Stimulated activated CD8-positive, alpha-beta memory T cell treated with anti-CD3 and anti-CD28 coated beads, Interleukin-4, amount 100 ng/mL, for 48 hours (primary cell): ENCODE results near the gene BBLN.
A peak's percentile ranks its signal among the peaks of the same experiment; 100 is the strongest.
"Not testable (repeated sequence)": the region's sequence is repeated elsewhere in the genome, so short reads cannot be mapped to it uniquely, and the experiment has no call there.

ENCODE experiments used
- DNase-seq: peaks from one replicate; pipeline ENCODE4 v3.0.0-alpha.2; 2020

Gene BBLN, protein sequence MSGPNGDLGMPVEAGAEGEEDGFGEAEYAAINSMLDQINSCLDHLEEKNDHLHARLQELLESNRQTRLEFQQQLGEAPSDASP

DNA sequence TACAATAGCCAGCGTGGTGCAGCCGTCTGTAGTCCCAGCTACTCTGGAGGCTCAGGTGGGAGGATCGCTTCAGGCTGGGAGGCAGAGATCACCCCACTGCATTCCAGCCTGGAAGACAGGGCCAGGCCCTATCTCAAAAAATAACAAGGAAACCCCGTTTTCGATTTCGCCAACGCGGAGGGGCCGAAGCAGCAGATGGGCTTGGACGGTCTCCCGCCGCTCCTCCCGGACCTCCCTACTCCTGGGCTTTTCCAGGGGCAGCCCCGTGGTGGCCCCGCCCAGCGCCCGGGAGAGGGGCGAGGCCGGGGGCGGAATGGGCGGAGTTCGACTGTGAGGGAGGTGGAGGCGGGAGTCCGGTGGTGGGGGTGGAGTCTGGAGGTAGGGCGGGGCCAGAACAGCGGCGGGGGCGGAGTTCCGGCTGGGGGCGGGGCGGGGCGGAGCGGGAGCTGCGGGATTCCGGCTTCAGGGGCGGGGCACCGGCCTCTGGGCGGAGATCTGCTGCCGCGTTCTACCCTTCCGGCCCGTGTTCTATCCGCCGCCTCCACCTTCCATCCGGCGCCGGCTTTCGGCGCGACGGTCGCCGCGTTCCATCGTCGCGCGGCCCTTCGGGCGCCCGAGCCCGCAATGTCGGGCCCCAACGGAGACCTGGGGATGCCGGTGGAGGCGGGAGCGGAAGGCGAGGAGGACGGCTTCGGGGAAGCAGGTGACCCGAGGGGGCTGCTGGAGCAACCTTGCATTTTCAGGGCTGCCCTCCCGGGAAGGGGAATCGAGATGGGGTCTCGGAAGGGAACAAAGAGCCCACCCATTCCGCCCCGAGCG lies at the start of gene BBLN:
Gene BBLN, plus strand, starts transcription at position 482 of the 819 bp plus-strand sequence. Its CDS starts 143 bp downstream, at position 625.
- peak; percentile 97 for DNase-seq

DNA sequence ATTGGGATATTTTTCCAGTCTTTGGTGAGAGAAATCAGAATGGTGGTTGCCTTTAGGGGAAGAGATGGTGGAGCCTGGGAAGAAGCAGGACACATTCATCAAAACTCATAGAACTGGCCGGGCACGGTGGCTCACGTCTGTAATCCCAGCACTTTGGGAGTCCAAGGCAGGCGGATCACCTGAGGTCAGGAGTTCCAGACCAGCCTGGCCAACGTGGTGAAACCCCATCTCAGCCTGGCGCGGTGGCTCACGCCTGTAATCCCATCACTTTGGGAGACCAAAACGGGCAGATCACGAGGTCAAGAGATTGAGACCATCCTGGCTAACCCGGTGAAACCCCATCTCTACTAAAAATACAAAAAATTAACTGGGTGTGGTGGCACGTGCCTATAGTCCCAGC lies 48.3 kb upstream of the BBLN start:
- DNase-seq, result not testable (repeated sequence)

DNA sequence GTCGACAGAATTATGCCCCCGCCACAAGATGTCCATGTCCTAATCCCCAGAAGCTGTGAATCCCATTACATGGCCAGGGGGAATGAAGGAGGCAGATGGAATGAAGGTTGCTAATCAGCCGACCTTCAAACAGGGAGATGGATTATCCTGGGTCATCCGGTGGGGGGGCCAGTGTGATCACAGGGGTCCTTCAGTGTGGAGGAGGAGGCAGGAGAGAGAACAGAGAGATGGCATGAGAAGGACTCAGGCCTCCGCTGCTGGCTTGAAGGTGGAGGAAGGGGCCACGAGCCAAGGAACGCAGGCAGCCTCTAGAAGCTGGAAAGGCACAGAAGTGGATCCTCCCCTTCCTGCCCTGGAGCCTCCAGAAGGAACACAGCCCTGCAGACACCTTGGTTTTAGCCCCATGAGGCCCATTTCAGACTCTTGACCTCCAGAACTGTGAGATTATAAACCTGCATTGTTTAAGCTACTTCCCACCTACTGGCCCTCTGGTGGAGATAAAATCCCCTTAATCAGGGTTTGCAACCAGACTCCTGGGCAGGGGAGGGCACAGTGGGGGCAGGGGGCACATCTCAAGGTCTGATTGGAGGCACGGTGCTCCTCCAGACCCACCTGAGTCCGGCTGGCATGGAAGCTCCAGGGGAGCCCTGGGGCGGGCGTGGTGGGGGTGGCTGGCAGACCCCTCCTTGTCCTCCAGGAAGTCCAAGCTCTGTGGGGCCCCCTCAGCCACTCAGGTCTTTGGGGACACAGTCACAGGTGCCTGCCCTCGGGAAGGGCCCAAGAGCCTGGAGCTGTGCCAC lies 46.3 kb upstream of the BBLN start:
- DNase-seq, result no peak

DNA sequence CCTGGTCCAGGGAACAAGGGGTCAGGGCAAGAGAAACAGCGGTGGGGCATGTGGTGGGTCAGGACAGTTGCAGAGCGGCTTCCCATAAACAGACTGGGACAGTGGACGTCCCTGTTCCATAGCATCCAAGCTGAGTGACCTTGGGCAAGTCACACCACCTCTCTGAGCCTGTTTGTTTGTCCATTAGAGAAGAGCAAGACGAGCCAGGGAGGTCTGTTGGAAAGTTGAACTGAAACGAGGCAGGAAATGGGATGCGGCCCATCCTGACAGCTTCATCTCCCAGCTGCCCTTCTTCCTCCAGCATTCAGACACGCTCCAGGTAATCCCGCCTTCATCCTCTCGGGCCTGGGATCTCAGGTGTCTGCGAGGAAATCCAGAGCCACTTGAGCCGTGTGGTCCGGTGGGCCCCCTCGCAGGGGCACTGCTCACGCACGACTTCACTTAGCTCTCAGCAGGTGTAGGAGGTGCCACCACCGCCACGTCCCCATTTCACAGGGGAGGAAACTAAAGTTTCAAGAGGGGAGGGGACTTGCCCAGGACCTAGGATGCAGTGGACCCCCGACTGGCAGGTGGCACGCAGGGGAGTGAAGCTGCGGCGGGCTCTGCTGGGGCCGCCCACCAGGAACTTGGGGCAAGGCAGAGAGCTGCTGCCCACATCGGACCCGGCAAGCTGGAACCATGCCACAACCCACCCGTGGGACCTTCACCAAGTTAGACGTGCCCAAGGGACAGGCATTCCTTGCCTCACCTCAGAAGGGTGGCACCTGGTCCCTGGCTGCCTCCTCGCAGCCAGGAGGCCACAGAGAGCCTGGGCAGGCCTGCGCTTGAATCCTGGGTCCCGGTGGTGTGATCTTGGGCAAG lies 45.5 kb upstream of the BBLN start:
- DNase-seq, result no peak

DNA sequence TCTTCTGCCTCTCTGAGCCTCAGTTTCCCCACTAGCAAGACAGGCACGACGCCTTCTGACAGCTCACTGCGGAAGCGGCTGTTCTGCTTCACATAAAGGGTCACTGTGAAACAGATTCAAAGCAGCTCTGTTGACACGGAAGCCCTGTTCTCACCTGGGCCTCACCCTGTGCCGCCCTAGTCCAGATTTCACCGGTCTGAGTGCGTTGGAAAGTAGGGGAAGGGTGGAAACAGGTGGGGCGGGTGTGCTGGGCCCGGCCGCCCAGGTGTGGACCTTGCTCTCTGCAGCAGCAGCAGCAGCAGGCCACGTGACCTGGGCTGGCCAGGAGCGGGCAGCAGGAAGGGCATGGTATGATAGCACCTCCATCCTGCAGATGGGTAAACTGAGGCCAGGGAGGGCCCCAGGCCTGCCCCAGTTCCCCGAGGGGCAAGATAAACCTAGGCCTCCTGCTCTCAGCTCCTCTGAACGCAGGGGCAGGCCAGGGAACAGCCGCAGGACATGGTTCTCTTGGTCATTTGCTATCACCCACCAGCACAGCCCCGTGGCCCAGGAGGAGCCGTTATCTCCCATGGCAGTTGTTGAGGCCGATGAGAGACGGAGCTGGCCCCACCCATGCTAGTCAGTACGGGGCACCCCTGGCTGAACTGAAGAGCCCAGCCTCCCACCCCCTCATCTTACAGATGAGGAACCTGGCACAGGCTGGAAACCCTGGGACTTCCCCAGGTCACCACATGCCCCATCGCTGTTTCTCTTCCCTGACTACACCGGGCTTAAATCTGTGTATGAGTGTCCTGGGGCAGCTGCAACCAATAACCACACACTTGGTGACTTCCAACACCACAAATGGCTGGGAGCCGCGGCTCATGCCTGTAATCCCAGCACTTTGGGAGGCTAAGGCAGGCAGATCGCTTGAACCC lies 44.6 kb upstream of the BBLN start:
- DNase-seq, result no peak

DNA sequence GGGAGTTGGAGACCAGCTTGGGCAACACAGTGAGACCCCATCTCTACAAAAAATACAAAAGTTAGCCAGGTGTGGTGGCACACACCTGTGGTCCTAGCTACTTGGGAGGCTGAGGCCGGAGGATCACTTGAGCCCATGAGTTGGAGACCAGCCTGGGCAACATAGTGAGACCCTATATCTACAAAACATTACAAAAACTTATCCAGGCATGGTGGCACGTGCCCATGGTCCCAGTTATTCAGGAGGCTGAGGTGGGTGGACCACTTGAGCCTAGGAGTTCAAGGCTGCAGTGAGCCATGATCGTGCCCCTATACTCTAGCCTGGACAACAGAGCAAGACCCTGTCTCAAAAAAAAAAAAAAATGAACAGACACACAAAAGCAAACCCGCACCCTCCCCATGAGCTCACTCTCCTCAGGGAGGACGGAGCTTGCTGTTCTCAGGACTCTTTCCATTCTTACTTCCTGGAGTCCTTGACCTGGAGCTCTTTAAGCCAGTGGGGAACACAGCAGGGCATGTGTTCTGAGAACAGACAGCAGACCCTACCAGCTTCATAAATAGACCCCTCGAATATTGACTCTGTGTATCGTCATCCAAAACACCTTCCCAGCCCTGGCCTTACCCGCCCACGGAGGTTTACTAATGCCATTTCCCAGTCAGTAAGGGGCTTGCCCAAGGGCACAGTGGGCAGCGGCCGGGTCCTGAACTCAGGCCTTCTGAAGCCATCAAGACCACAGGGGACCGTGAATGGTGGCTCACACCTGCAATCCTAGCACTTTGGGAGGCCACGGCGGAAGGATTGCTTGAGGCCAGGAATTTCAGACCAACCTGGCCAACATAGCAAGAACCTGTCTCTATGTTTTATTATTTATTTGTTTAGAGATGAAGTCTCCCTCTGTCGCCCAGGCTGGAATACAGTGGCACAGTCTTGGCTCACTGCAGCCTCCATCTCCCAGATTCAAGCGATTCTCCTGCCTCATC lies 43.7 kb upstream of the BBLN start:
- DNase-seq, result no peak

DNA sequence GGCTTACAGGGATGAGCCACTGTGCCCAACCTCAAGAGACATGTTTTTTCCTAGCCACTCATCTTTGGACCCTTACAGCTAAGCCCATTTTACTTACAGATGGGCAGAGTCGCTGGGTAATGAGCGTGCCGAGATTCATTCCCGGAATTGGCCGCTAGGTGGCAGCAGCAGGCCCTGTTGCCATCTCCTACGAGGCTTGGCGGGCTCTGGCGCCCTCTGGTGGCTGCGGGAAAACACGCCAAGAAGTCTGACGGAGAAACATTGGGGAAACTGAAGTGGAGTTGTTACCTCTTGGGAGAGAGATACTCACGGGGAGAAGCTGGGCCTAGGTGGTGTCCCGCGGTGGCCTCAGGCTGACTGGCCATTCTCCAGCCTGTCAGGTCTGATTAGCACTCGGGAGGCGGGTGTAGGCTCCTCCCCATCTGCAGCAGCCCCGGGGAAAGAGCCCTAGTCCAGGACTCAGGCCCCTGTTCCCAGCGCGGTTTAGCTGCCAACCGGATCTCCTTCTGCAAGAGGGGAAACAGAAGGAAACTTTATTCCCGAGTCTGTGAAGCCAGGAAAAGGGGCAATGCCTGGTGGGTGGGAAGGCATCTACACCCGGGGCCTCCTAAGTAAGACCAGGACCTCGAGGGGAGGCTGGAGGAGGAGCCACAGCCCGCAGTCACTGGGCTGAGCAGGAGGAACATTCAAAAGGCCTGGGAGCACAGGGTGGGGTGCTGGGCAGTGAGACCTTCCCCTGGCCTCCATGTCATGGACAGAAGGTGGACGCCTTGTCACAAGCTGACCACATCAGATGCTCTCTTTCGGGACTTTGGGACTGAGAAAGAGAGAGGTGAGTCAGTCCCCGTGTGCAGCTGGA lies 42.2 kb upstream of the BBLN start:
- DNase-seq, result peak; percentile 100

DNA sequence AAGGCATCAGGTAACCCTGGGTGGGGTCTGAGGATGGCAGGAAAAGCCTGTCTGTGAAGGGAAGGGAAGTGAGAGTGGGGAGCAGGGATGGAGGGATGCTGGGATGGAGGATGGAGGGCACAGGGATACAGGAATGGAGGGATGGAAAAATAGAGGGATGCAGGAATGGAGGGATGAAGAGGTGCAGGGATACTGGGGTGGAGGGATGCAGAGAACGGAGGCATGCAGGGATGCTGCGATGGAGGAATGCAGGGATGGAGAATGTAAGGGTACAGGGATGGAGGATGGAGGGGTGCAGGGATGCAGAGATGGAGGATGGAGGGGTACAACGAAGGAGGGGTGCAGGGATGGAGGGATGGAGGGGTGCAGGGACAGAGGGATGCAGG lies 41.6 kb upstream of the BBLN start:
- no peak for DNase-seq

DNA sequence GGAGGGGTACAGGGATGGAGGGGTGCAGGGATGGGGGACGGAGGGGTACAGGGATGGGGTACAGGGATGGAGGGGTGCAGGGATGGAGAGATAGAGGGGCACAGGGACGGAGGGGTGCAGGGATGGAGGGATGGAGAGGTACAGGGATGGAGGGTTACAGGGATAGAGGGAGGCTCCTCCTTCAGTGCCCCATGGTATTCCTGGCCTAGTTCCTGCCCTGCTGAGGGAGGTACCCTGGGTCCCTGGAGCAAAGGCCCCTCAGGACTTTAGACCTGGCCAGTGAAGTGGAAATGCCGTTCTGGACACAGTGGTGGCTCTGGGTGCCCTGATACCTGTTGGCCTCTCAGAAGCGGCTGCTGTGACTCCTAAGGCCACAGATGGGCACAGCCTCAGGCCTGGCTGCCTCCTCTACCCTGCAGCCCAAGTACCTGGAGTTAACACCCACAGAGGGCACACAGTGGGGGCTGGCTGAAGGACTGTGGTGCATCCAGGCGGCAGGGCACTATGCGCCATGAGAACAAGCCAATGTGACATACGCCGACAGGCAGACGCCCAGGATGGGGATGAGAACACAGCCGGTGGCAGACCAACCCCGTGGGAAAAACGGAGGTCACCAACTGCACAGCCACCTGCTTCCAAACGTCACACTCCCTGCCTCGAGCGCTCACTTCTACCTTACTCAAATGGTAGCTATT lies 40.9 kb upstream of the BBLN start:
- no peak for DNase-seq

DNA sequence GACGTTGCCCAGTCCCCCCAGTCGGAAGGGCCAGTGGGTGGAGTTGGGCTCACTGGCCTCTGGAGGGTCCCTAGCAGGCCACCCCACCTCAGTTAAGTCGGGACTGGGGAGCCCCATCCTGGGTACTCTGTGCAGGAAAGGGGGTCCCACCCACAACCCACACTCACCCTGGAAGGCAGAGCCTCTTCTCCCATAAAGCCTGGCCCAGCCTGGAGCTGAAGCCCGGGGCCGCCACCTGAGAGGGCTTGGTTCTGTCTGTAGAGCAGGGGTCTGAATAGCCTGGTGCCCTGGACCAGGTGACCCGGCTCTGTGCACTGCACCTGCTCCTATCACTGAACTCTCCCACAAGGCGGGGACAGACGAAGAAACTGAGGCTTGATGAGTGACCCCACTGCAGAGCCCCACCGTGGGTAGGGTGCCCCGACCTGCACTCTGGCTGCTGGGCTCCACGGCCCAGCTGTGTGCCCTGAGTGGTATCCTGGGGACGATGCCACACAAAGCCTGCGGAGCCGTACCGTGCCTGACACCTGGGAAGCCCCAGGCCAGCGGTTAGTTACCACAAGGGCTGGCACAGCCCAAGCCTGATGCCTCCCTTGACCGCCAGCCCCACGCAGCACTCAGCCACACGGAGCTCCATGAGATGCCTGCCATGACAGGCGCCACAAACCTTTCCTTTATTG lies 39.9 kb upstream of the BBLN start:
- DNase-seq, result no peak

DNA sequence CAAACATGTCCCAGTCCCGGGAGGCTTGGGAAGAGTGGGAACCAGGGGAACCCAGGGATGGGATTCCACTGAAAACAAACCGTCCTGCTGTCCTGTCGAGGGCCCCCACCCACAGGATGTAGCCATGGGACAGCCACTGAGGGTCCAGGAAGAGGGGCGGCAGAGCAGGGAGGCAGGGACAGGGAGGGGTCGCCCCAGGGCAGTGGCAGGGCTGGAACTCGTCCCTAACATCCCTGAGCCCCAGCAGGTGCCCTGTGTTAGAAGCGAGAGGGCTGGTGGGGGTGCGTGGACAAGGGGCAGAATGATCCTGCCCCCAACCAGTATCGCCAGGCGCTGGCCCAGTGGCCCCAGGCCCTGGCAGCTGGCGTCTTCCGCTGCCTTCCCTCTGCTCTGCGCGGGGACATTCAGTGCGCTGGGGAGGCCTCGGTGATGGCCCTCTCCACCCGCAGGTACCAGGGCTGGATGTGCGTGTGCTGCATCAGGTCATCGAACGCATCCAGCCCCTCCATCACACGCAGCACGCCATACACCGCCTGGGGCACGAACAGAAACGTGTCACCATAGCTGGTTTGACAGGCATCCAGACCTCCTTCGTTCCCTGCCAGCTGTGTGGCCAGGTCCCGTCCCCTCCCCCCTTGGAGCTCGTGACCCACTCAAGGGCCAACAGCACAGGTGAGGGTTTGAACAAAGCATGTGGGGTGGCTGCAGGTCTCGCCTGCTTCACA lies 39.2 kb upstream of the BBLN start:
- DNase-seq, result no peak

DNA sequence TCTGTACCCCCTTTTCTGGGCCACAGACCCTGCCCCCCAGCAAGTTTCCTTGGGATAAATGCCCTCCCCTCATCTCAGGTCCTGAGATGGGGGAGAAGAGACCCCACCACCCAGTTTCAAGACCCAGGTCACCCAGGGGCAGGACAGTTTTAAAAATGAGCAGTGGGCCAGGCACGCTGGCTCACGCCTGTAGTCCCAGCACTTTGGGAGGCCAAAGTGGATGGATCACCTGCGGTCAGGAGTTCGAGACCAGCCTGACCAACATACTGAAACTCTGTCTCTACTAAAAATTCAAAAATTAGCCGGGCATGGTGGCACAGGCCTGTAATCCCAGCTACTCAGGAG lies 38.6 kb upstream of the BBLN start:
- DNase-seq, result no peak

DNA sequence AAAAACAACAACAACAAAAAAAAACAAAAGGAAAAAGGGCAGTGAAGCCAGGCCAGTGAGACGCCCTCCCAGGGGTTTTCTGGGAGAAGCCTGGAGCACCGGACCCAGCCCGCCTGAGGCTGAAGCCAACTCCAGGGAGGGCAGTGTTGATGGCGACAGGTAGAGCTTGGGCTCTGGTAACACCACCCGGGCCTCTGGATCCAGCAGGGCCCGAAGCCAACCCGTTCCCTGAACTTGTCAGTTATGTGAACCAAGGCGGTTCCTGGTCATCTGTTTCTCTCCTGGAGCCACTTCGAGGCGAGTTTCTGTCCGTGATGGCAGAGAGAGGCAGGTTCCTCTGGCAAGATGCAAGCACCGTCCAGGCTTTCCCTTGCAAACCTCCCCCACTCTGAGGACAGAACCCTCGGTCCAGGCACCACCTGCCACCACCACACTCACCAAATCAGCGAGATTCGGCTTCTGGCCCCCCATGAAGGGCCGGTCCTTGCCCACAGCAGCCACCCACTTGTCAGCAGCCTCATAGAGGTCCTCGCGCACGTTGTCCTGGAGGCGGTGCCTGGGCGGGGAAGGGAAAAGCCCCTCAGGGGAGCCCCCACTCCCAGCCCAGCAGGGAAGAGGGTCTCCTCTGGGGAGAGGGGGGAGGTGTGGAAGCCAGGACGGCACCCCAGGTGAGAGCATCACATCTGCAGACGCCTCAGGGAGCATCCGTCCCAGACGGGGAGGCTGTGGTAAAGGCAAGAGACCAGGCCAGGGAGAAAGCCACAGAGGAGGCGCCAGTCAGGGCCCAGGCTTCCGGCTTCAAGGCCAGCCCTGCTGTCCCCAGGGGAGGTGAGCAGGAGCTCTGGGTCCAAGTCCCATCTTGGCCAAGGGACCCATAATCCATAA lies 37.9 kb upstream of the BBLN start:
- no peak for DNase-seq

DNA sequence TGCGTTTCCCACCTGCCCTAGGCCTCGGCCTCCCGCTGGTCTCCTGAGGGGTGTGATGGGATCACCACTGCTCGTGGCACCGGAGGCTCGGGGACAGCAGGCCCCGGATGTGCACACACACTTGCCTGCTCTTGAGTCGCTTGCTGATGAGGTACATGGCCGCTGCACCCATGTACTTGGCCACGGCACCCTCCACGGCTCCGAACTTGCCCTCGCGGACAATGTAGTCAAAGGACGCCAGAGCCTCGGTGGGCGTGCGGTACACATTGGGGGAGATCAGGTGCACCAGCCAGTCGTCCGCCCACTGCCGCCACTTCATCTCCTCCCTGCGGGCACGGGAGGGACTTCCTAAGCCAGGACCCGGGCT lies 37.3 kb upstream of the BBLN start:
- DNase-seq, result no peak

DNA sequence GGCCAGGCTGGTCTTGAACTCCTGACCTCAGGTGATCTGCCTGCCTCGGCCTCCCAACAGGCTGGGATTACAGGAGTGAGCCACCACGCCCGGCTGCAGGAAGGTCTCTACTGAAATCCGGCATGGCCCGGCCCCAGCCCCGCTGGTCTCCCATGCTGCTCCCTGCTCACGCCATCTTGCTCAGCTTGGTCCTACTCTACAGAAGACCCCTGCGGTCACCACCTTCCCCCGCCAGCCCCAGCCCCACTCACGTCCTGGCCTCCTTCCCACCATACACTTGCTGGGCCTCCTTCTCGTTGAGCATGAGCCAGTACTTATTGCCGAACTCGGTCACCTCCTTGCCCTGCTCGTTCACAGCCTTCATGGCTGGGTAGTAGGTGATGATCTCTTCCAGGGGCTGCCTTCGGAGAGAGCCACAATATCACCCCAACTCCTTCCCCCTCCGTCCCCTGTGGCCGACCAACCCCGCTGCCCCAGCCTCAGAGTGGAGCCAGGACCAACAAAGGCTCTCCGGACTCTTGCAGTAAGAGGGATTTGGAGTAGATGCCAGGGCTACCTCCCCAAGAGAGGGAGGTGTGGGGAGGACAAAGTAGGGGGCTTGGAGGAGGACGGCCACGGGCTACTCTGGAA lies 36.5 kb upstream of the BBLN start:
- no peak for DNase-seq

DNA sequence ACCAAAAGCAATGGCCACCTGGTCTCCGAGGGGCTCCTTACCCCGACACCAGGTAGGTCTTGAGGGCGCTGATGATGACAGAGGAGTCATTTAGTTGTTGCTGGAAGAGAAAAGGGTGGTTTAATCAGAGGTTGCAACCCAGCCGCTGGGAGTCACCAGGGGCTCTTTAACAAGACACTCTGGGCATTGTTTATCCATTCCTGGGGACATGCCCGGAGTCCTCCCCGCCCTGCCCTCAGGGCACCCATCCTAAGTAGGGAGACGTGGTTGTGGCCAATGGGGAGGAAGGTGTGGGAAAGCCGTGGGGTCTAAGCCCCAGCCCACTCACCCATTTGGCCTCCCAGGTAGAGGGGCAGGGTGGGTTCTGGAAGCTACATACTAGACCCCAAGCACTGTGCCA lies 35.6 kb upstream of the BBLN start:
- no peak for DNase-seq
